ENCODE data around the gene OTUD6A.
"Not testable (repeated sequence)": the region's sequence is repeated elsewhere in the genome, so short reads cannot be mapped to it uniquely, and the experiment has no call there.

OTUD6A gene

GRCh38 chrX:70044541-70045245, 17.6 kb upstream of the OTUD6A start:
- H3K4me3 ChIP-seq (ENCODE audit: low read depth, low read length): no peak overlapping the region

- no peak overlapping the region for H3K4me3 ChIP-seq (ENCODE audit: low read depth, low read length)
Measured at GRCh38 chrX:70046978-70047377, 15.3 kb upstream of the OTUD6A start.

DNA sequence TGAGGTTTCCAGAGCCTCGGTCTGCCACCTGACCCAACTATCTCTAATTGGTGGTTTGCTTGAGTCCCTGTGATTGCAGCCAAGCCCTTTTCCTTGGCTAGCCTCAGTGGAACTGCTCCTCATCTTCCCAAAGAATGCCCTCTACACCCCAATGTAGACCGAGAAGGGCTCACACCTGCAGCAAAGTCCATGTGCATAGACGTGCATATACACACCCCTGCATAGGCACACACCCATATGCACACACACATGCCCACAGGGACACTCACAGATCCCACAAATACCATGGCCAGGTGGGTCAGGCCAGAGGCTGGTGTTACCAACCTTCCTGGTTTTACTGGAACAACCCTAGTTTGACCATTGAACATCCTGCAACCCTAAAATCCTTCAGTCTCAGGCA, 12.9 kb upstream of the OTUD6A start:
- H3K4me3 ChIP-seq (ENCODE audit: low read depth, low read length): no peak overlapping the region

- H3K4me3 ChIP-seq (ENCODE audit: low read depth, low read length): no peak within 1 kb of the TSS
Measured at GRCh38 chrX:70049925-70050324, 12.3 kb upstream of the OTUD6A start, which contains the start of gene AWAT2. Gene AWAT2 (minus strand): TSS chrX:70049938. CDS start chrX:70049932, 6 bp downstream.

DNA sequence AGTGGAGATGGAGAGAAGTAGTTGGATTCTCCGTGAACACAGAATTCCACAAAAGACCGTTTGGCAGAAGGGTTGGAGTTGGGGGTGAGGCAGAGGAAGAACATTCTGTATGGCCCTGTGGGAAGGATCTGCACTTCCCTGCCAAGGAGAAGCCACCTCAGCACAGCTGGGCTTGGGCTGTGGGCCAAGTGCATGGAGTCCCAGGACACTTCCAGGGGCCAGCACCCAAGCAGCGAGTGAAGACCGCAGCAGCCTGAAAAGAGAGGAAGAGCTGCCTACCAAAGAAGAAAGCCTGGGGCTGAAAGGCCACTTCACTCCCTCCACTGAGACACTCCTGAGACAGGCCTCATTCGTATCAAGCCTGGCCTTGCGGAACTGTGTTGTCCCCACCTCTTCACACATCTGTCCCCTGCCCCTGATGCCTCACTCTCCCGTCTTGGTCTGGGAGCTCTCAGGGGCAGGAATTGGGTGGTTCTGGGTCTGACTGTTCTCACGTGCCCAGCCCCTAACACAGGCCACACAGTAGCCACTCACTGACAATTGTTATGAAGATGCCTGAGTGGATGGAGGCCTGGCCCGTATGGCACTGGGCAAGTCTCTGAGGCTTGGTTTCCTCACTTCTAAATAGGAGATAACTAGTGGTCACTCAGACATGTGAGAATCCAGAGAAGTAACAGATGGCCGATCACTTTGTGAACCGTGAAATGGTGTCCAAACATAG, 9.2 kb upstream of the OTUD6A start:
- H3K4me3 ChIP-seq (ENCODE audit: low read depth, low read length): no peak overlapping the region

DNA sequence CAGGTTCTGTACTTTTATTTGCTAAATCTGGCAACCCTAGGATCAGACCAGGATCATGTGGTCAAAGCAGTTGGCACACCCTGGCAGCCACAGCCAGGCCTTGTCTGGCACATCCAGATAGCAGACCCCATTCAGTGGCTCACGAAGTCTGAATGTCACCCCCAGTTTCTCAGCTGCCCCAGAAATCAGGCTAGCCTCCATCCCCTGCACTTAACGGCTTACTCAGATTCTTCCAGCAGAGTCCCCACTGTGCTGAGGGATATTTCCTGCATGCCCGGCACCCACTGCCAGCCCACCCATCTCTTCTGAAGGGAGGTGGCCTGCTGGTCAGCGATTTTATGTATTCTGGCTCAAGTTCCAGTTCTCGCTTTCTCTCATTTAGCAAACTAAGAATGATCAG, 7.9 kb upstream of the OTUD6A start:
- H3K4me3 ChIP-seq (ENCODE audit: low read depth, low read length): no peak overlapping the region

GRCh38 chrX:70062961-70063550, 799 bp downstream of the OTUD6A start:
- no peak overlapping the region for H3K4me3 ChIP-seq (ENCODE audit: low read depth, low read length)

GRCh38 chrX:70066646-70067045, 4.4 kb downstream of the OTUD6A start:
- H3K4me3 ChIP-seq (ENCODE audit: low read depth, low read length): no peak overlapping the region

DNA sequence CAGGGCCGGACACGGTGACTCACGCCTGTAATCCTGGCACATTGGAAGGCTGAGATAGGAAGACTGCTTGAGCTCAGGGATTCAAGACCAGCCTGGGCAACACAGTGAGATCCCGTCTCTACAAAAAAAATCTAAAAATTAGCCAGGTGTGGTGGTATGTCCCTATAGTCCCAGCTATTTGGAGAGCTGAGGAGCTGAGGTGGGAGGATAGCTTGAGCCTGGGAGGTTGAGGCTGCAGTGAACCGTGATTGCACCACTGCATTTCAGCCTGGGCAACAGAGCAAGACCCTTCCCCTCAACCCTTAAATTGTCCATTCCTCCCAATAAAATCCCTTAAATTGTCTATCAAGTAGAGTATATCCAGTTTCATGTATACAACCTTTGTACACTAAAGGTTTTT, 17.0 kb downstream of the OTUD6A start:
- no peak overlapping the region for H3K4me3 ChIP-seq (ENCODE audit: low read depth, low read length)

DNA sequence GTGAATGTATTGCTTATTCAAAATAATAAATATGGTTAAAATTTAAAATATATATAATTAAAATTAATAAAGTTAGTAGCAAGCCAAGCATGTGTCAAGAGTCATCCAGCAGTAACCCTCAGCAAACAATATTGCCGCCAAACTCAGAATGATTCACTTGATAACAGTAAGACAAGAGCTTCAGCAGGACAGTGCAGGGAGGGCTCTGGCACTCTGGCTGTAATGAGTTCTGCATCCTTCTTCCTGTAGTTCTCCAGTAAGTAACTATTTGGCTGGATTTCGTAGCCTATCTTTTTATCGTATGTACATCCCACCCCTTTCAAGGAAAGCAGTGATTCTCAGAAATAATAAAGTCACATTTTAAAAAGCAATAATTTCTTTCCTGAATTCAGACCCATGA, 17.6 kb downstream of the OTUD6A start:
- no peak overlapping the region for H3K4me3 ChIP-seq (ENCODE audit: low read depth, low read length)

DNA sequence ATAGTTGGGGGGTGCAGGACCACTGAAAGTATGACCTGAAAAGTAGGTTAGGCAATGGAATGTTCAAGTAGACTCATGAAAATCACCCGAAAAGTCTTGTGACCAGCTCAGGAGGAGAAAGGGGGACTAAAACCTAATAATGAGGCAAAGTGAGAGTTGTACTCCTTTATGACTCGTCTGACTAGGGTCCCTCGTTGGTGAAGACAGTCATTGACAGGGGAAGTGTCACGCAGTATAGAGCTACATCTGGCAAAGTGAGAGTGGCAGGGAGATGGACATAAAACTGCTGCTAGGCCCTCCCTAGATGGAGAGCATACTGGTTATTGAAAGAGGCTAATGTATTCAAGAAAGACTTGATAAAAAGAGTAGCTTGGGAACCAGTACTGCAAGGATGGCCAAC, 20.5 kb downstream of the OTUD6A start:
- no peak overlapping the region for H3K4me3 ChIP-seq (ENCODE audit: low read depth, low read length)

DNA sequence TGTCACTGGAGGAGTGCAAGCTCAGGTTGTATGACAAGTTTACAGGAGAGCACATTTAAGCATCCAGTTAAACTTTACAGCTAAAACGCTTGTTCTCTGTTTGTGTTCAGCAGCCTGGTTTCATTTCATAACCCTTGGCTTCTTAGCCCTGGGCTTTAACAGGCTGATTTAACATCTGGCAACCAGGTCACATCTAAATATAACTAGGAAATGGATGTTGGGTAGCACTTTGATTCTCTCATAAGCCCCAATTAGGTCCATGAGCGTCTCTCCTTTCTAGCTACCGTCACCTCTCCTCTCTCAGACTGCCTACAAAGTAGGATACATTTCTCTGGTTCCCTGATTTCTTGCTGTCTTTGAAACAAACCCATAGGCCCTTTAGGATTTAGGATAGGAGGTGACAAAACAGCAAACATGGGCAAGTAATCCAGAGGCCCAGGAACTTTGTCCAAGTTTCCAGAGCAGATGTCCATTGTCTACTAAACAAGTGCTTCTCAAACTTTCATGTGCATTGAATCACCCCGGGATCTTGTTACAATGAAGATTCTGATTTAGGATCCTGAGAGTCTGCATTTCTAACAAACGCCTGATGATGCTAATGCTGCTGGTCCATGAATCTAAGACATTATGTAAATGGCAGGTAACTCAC, 22.5 kb downstream of the OTUD6A start:
- no peak overlapping the region for H3K4me3 ChIP-seq (ENCODE audit: low read depth, low read length)

DNA sequence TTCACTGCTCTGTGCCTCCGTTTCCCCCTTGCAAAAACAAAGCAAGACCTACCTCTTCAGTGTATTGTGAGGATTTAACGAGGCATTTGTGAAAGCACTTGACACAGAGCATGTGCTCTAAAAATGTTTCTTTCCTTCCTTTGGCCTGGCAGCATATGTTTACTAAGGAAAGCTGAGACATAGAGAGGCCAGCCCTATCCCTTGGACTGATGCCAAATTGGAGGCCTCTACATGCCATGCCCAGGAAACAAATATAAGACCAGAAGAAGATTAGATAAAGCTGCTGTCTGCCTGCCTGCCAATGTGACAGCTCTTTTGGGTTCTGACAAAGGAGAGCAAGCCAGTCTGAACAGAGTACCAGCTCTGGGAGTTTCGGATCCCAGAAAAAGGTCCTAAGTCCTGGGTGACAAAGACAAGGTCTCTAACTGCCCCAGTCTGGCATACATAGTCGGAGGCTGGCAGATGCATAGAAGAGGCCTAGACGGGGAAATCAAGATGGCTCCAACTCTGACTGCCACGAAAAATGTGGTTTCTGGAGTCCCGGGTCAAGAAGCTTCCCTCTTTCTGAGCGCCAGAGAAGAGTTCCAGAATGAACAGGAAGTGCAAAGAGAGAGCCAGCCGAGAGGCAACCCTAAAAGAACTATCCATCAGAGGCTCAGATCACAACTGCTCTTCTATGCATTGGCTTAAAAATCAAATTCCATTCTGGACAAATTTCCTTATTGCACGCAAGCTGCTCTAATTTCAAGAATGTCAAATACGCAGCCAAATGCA, 25.8 kb downstream of the OTUD6A start:
- H3K4me3 ChIP-seq (ENCODE audit: low read depth, low read length): no peak overlapping the region

DNA sequence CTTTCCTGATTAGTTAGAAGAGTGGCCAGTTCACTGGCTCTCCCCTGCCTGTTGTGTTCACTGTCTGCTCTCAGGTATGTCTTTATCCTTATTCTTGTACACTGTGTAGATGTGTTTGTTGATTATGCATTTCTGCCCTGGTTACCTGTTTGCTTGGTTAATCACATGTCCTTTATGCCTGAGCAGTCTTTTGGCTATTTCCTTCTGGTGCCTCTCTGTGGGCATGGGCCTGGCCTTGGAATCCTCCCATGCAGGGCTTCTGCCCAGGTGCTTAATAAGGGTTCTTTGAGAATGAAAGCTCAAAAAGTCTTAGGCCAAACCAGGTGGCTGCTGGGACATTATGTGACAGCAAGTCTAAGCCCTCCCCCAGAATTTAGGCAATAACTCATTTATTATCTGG, 26.5 kb downstream of the OTUD6A start:
- H3K4me3 ChIP-seq (ENCODE audit: low read depth, low read length): no peak overlapping the region

- H3K4me3 ChIP-seq (ENCODE audit: low read depth, low read length): no peak overlapping the region
Measured at GRCh38 chrX:70089604-70090297, 27.5 kb downstream of the OTUD6A start.

DNA sequence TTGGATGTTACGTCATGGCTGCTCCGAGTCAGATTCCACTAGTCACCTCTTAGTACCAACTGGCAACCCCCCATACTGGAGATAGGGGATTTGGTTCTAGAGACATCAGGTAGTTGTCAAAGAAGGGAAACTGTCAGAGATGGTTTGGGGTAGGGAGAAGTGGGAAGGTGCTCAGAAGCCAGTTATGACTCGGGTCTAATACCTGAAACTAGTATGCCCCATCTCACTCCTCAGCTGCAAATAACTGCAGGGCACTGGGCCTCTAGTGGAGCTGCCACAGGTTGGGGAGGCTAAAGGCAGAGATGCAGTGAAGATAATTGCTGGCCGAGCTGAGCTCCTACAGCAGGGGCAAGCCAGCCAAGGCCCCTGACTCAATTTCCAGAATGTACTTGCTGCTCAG, 30.0 kb downstream of the OTUD6A start:
- H3K4me3 ChIP-seq (ENCODE audit: low read depth, low read length): no peak overlapping the region

DNA sequence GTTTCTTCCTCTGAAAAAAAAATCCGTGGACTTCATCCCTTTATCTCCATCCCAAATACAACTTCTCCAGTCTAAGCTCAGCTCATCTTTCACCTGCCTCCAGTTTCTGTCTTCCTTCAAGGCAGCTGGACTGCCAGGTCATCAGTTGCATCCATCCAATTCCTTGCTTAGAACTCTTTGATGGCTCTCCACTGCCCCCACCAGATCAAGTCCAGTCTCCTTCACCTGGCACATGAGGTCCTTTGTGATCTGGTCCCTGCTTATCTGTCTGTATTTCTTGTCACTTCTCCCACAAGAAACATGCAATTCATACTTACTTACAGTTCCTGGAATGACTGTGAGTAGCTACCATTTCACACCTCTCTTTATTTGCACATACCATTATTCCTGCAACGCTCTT, 33.8 kb downstream of the OTUD6A start:
- H3K4me3 ChIP-seq (ENCODE audit: low read depth, low read length): no peak overlapping the region

- H3K4me3 ChIP-seq (ENCODE audit: low read depth, low read length): no peak overlapping the region
Measured at GRCh38 chrX:70105229-70105628, 43.0 kb downstream of the OTUD6A start.

DNA sequence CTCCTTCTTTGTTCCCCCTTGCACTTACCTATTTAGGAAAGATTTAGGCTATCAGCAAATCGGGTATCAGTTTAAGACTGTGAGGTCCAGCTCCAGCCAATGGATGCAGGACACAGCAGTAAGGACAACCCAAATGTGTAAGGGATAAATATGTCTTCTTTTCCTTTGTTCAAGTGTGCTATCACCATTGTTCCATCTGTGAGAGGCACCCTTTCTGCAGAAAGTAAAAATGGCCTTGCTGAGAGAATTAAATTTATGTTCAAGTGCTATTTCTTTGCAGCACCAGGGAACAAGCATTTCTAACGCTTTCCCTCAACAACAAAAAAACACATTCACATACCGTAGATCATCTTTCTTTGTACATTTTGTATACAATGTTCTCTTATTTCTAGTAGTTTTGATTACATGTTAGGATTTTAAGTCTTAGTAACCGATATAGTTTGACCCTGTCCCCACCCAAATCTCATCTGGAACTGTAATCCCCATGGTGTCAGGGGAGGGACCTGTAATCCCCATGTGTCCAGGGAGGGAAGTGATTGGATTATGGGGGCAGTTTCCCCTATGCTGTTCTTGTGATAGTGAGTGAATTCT, 49.3 kb downstream of the OTUD6A start:
- not testable (repeated sequence) for H3K4me3 ChIP-seq (ENCODE audit: low read depth, low read length)
